B cell (primary cell): ENCODE measurements around the gene PHF20. TPM values are rescaled to one million over a fixed set of nuclear protein-coding genes. Genes with fewer than 3 reads are reported as not detected.
A peak's percentile ranks its signal among the peaks of the same experiment; 100 is the strongest.
"Not testable (repeated sequence)": the region's sequence is repeated elsewhere in the genome, so short reads cannot be mapped to it uniquely, and the experiment has no call there.

Experiments
- ATAC-seq: fragments of 200-7000 bp; cut with Tn5 transposase; one replicate; pipeline ENCODE4 v1.10.0; 2021; ENCODE audit warnings: low read depth, mild to moderate bottlenecking, moderate number of reproducible peaks, moderate library complexity
- CTCF ChIA-PET: fragments of 350-600 bp; sonication (Branson Sonifier 250); formaldehyde crosslinking; loops from one replicate; lab custom pipeline; 2021; ENCODE audit warnings: antibody characterized with exemption, inconsistent platforms; lab: Charles Lee
- POLR2A ChIA-PET: fragments of 350-600 bp; sonication (Branson Sonifier 250); formaldehyde crosslinking; loops from one replicate; lab custom pipeline; 2021; ENCODE audit warnings: antibody characterized with exemption; lab: Charles Lee
- DNase-seq: peaks from one replicate; pipeline ENCODE4 v3.0.0; 2013
- H2AFZ ChIP-seq: 2 replicates; pipeline ENCODE4 v1.6.1; 2012; ENCODE audit warnings: mild to moderate bottlenecking, low read depth, low read length; ENCODE audit not compliant: insufficient read depth, poor library complexity, severe bottlenecking
- H3K27ac ChIP-seq, 2 donors: 1 replicate in 1 of 2; 2 replicates in 1 of 2; pipeline ENCODE4 v1.5.1; 2012 to 2013; ENCODE audit warnings: low read length in 2 of 2, mild to moderate bottlenecking in 2 of 2, moderate library complexity in 1 of 2
- H3K27me3 ChIP-seq, 4 experiments: fragments of 200-600 bp in 1 of 4; sonication (generic) in 1 of 4; replicated peaks in 1 of 4; 1 replicate in 2 of 4; 2 replicates in 2 of 4; pipeline versions ENCODE4 v1.6.1 to v1.7.0; 2013 to 2016; ENCODE audit warnings: low read length in 3 of 4, mild to moderate bottlenecking in 2 of 4, mixed read lengths in 1 of 4, moderate library complexity in 1 of 4; ENCODE audit not compliant: insufficient read depth in 4 of 4, control insufficient read depth in 3 of 4; ENCODE audit errors: control extremely low read depth in 1 of 4
- H3K36me3 ChIP-seq, 2 experiments: replicated peaks in 1 of 2; 1 replicate in 1 of 2; 2 replicates in 1 of 2; pipeline versions ENCODE4 v1.6.1 to v1.7.1; 2013; ENCODE audit warnings: low read length in 1 of 2; ENCODE audit not compliant: insufficient read depth in 2 of 2, control insufficient read depth in 1 of 2; ENCODE audit errors: control extremely low read depth in 1 of 2, extremely low read depth in 1 of 2
- H3K4me1 ChIP-seq, 2 donors: fragments of 200-600 bp in 1 of 2; sonication (generic) in 1 of 2; 1 replicate in 1 of 2; 2 replicates in 1 of 2; pipeline versions ENCODE4 v1.5.1 to v1.6.1; 2013 to 2017; ENCODE audit warnings: low read length in 2 of 2; ENCODE audit not compliant: control insufficient read depth in 2 of 2, insufficient read depth in 2 of 2
- H3K4me2 ChIP-seq: replicated peaks from 2 replicates; pipeline ENCODE3; 2012; ENCODE audit warnings: mild to moderate bottlenecking, low read depth, low read length; ENCODE audit not compliant: poor library complexity, severe bottlenecking
- H3K4me3 ChIP-seq, 5 experiments: fragments of 200-600 bp in 1 of 5; sonication (generic) in 1 of 5; 1 replicate in 3 of 5; 2 replicates in 2 of 5; pipeline versions ENCODE4 v1.5.1 to v1.7.0; 2011 to 2016; ENCODE audit warnings: low read length in 4 of 5, mild to moderate bottlenecking in 4 of 5, low read depth in 2 of 5, control low read depth in 1 of 5, moderate library complexity in 1 of 5; ENCODE audit not compliant: insufficient read depth in 1 of 5; ENCODE audit errors: control extremely low read depth in 1 of 5, extremely low read depth in 1 of 5
- H3K79me2 ChIP-seq: fragments of 200-600 bp; sonication (generic); one replicate; pipeline ENCODE4 v1.6.0; 2016; ENCODE audit warnings: low read length; ENCODE audit not compliant: control insufficient read depth, insufficient read depth
- H3K9ac ChIP-seq: fragments of 200-600 bp; sonication (generic); 2 replicates; pipeline ENCODE4 v1.6.1; 2017; ENCODE audit warnings: mild to moderate bottlenecking, low read length, moderate library complexity
- H3K9me3 ChIP-seq, 3 donors: one replicate each; pipeline versions ENCODE4 v1.6.1 to v1.7.1; 2013; ENCODE audit warnings: low read length in 2 of 3; ENCODE audit not compliant: control insufficient read depth in 2 of 3, insufficient read depth in 1 of 3; ENCODE audit errors: control extremely low read depth in 1 of 3
- H4K20me1 ChIP-seq: 2 replicates; pipeline ENCODE4 v1.6.0; 2012; ENCODE audit warnings: mild to moderate bottlenecking, low read length; ENCODE audit not compliant: insufficient read depth, control insufficient read depth, poor library complexity, severe bottlenecking
- H3K27ac Mint-ChIP-seq: one replicate; pipeline ENCODE4 v1.8.0; 2021; ENCODE audit warnings: mixed read lengths
- H3K27me3 Mint-ChIP-seq: one replicate; pipeline ENCODE4 v1.8.0; 2021; ENCODE audit warnings: mixed read lengths
- H3K4me1 Mint-ChIP-seq: one replicate; pipeline ENCODE4 v1.8.0; 2021; ENCODE audit warnings: mixed read lengths
- H3K4me3 Mint-ChIP-seq: one replicate; pipeline ENCODE4 v1.8.0; 2021; ENCODE audit warnings: mixed read lengths
- H3K9me3 Mint-ChIP-seq: one replicate; pipeline ENCODE4 v1.8.0; 2022; ENCODE audit warnings: mixed read lengths; ENCODE audit not compliant: insufficient read depth
- EZH2 ChIP-seq: IDR thresholded peaks from 2 replicates; pipeline ENCODE4 v1.6.1; 2012; ENCODE audit warnings: borderline replicate concordance, low read depth, mild to moderate bottlenecking, moderate library complexity, low read length; ENCODE audit not compliant: insufficient read depth, poor library complexity, severe bottlenecking
- WGBS: methylation state at CpG from one replicate; pipeline ENCODE4 v1.1.5; 2013; ENCODE audit warnings: missing lambda C conversion rate; ENCODE audit not compliant: insufficient coverage; 5-methylcytosine and 5-hydroxymethylcytosine counted together
- intact Hi-C: fragments of 100-400 bp; cut with micrococcal nuclease; formaldehyde crosslinking; loops from one replicate; pipeline ENCODE4 v1.10.0; 2022
- polyA plus RNA-seq: library from polyadenylated mRNA; depleted of rRNA; stranded (reverse); fragments of >200 nt; gene quantifications from 2 replicates; pipeline ENCODE4 v1.2.3, GENCODE V29; 2012
- total RNA-seq, 2 donors: library from RNA; stranded (reverse); fragments of 120-200 nt in 1 of 2; gene quantifications; 1 replicate in 1 of 2; 2 replicates in 1 of 2; pipeline versions ENCODE4 v1.2.3 to v1.2.4, GENCODE V29; 2013 to 2022
- TF ChIP-seq, protein P1 (sequence below): fragments of 200-600 bp; IDR thresholded peaks from one replicate; pipeline ENCODE4 v1.8.0; 2022; ENCODE audit warnings: antibody characterized with exemption, mild to moderate bottlenecking

Gene PHF20
- total and polyA plus RNA-seq, 2 donors (not counting 1 experiment from before 2014, with no cell fraction given): 53.6 to 92.3 TPM

DNA sequence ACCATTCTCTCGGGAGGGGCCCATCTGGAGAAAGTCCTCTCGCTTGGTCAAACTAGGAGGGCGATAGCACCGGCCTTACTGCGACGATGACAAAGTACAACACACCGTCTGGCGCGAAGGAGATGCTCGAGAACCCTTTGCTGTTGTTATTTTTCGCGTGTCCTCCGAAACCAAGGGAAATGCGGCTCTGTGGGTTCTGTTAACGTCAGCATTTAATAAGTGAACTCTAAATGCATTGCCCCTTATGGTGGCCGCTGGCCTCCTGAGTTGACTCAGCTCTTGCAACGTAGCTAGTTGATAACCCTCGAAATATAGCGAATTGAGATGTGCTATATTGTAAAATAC lies 183.1 kb downstream of the PHF20 start:
- Histone ChIP-seq H3K4me2 (peak overlapping the region; percentile 83), H2AFZ (peak overlapping the region; percentile 84), H3K9me3 (peaks cover 0 to 1% (median 0%) of the 10 kb centered on the region in 3 donors), H4K20me1 (peaks cover 14% of the 10 kb centered on the region), H3K9ac (peak overlapping the region; percentile 77), H3K27ac (peak overlapping the region; percentile 98 to 99), H3K79me2 (peaks cover 22% of the 10 kb centered on the region), H3K4me3 (peak overlapping the region; percentile 72 to 96 (median 91)), H3K4me1 (peaks cover 17 to 24% of the 10 kb centered on the region in 2 donors), H3K36me3 (no peaks in the 10 kb centered on the region), H3K27me3 (no peaks in the 10 kb centered on the region)
- WGBS: 0% methylated on average over 15 of the region's 19 CpGs
- H3K9me3 Mint-ChIP-seq: peaks cover 2% of the 10 kb centered on the region
- peaks cover 22% of the 10 kb centered on the region for H3K4me1 Mint-ChIP-seq
- no peak for ATAC-seq
- H3K27me3 Mint-ChIP-seq: no peaks in the 10 kb centered on the region
- TF ChIP-seq, protein P1, sequence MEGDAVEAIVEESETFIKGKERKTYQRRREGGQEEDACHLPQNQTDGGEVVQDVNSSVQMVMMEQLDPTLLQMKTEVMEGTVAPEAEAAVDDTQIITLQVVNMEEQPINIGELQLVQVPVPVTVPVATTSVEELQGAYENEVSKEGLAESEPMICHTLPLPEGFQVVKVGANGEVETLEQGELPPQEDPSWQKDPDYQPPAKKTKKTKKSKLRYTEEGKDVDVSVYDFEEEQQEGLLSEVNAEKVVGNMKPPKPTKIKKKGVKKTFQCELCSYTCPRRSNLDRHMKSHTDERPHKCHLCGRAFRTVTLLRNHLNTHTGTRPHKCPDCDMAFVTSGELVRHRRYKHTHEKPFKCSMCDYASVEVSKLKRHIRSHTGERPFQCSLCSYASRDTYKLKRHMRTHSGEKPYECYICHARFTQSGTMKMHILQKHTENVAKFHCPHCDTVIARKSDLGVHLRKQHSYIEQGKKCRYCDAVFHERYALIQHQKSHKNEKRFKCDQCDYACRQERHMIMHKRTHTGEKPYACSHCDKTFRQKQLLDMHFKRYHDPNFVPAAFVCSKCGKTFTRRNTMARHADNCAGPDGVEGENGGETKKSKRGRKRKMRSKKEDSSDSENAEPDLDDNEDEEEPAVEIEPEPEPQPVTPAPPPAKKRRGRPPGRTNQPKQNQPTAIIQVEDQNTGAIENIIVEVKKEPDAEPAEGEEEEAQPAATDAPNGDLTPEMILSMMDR: no peak
- no peak for TF ChIP-seq EZH2
- DNase-seq: no peak
- ChIA-PET CTCF (interaction anchor here (0.8 to 3.7 kb wide), 17 partner anchors 12 to 810 kb away, joined by 3 to 31 read pairs (median 4); partner anchors contain the start of genes CEP250, CNBD2, PHF20 and RBM39), POLR2A (interaction anchor here (1.2 to 3.2 kb wide), 5 partner anchors 12 to 499 kb away, joined by 3 to 20 read pairs (median 7); partner anchors contain the start of genes CEP250, CPNE1, RBM12 and RBM39)
- intact Hi-C loops: loop anchor here (1.0 to 10.0 kb wide), 13 partner anchors 96 to 1840 kb away; partner anchors contain the start of genes CPNE1, DSN1, EIF2S2 and EIF6
- H3K27ac Mint-ChIP-seq: peak overlapping the region; percentile 100
- peak overlapping the region; percentile 100 for H3K4me3 Mint-ChIP-seq

DNA sequence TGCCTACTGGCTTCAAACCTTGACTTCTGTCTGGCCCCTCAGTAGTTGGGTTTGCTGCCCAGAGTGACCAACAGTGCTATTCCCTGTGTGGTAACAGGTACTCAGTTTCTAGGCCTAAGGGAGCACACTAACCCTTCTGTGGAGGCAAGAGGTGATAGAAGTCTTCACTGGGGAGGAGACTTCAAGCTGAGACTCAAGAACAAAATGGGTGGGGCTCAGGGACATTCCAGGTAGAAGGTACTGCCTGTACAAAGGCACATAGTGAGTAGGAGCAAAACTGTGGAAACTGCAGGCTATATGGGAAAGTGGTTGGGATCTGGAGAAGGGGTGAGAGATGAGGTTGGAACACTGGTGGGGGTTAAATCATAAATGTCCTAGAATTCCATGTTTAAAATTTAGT lies 184.8 kb downstream of the PHF20 start:
- intact Hi-C loops: loop anchor here (10.0 kb wide), 1 partner anchor 1842 kb away; the partner anchor contains the start of gene EIF2S2

DNA sequence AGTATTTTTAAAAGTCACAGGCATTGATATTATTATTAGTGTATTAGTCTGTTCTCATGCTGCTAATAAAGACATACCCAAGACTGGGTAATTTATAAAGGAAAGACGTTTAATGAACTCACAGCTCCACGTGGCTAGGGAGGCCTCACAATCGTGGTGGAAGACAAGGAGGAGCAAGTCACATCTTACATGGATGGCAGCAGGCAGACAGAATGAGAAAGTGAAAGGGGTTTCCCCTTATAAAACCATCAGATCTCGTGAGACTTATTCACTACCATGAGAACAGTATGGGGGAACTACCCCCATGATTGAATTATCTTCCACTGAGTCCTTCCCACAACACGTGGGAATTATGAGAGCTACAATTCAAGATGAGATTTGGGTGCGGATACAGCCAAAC lies 187.5 kb downstream of the PHF20 start:
- CTCF ChIA-PET: not testable (repeated sequence)
- intact Hi-C loops: loop anchor here (10.0 kb wide), 1 partner anchor 1844 kb away; the partner anchor contains the start of gene EIF2S2

More for the DNA sequence above, 184.8 kb downstream of the PHF20 start:
- Histone ChIP-seq H3K36me3 (no peaks in the 10 kb centered on the region), H4K20me1 (peaks cover 14% of the 10 kb centered on the region), H3K4me3 (no peak overlapping the region), H3K4me2 (no peak overlapping the region), H3K27ac (no peak overlapping the region), H2AFZ (no peak overlapping the region), H3K79me2 (peaks cover 16% of the 10 kb centered on the region), H3K9ac (no peak overlapping the region), H3K9me3 (peaks cover 0 to 1% (median 0%) of the 10 kb centered on the region in 3 donors), H3K4me1 (peaks cover 17 to 24% of the 10 kb centered on the region in 2 donors), H3K27me3 (no peaks in the 10 kb centered on the region)
- DNase-seq (no peak), ATAC-seq (no peak)
- Mint-ChIP-seq H3K4me3 (no peak overlapping the region), H3K9me3 (peaks cover 2% of the 10 kb centered on the region), H3K4me1 (peaks cover 21% of the 10 kb centered on the region), H3K27ac (no peak overlapping the region), H3K27me3 (no peaks in the 10 kb centered on the region)
- TF ChIP-seq EZH2: no peak
- TF ChIP-seq, protein P1: no peak
- ChIA-PET POLR2A (no interaction called here), CTCF (no interaction called here)

More for the DNA sequence above, 187.5 kb downstream of the PHF20 start:
- H4K20me1 ChIP-seq, DNase-seq, H3K27me3 Mint-ChIP-seq, ATAC-seq, H3K27me3 ChIP-seq, H3K4me2 ChIP-seq, H3K9me3 ChIP-seq, POLR2A ChIA-PET, H3K27ac ChIP-seq, H3K4me1 Mint-ChIP-seq, H3K27ac Mint-ChIP-seq, H3K36me3 ChIP-seq, H3K79me2 ChIP-seq, H3K9ac ChIP-seq, H3K9me3 Mint-ChIP-seq, H2AFZ ChIP-seq, H3K4me1 ChIP-seq, H3K4me3 ChIP-seq, H3K4me3 Mint-ChIP-seq: not testable (repeated sequence)
- WGBS: 82% methylated on average over 3 of the region's 6 CpGs
